HG03378 (cell line): ENCODE measurements around the gene DMD.

Experiments
- ATAC-seq: cut with Tn5 transposase; IDR thresholded peaks from one replicate; pipeline ENCODE4 v1.9.1; 2021; ENCODE audit warnings: mild to moderate bottlenecking, moderate library complexity; ENCODE audit not compliant: unreplicated experiment

Gene DMD

GRCh38 chrX:31215277-31215815 is 1996.0 kb downstream of the DMD start:
- ATAC-seq = no peak

GRCh38 chrX:31213941-31214340 is 1997.4 kb downstream of the DMD start:
- ATAC-seq = no peak

GRCh38 chrX:31212856-31213748 is 1998.2 kb downstream of the DMD start:
- ATAC-seq = no peak

- no peak for ATAC-seq
Observed at GRCh38 chrX:31209005-31209628, 2002.2 kb downstream of the DMD start.

- no peak for ATAC-seq
Observed at GRCh38 chrX:31201503-31201902, 2009.8 kb downstream of the DMD start.

- no peak for ATAC-seq
Observed at GRCh38 chrX:31200430-31200829, 2010.9 kb downstream of the DMD start.

- no peak for ATAC-seq
Observed at GRCh38 chrX:31199840-31200114, 2011.6 kb downstream of the DMD start.

- no peak for ATAC-seq
Observed at GRCh38 chrX:31199056-31199839, 2012.1 kb downstream of the DMD start.

GRCh38 chrX:31190221-31190975 is 2021.0 kb downstream of the DMD start:
- no peak for ATAC-seq

GRCh38 chrX:31186693-31187338 is 2024.5 kb downstream of the DMD start:
- ATAC-seq = no peak

GRCh38 chrX:31185884-31186283 is 2025.5 kb downstream of the DMD start:
- ATAC-seq = no peak

- no peak for ATAC-seq
Observed at GRCh38 chrX:31181377-31182000, 2029.9 kb downstream of the DMD start.

- no peak for ATAC-seq
Observed at GRCh38 chrX:31179203-31179602, 2032.1 kb downstream of the DMD start.

GRCh38 chrX:31178769-31179125 is 2032.6 kb downstream of the DMD start:
- no peak for ATAC-seq

GRCh38 chrX:31178064-31178768 is 2033.1 kb downstream of the DMD start:
- peak; percentile 78 for ATAC-seq

GRCh38 chrX:31170792-31171191 is 2040.6 kb downstream of the DMD start:
- ATAC-seq = no peak

GRCh38 chrX:31168551-31168950 is 2042.8 kb downstream of the DMD start:
- peak; percentile 99 for ATAC-seq

GRCh38 chrX:31166832-31167231 is 2044.5 kb downstream of the DMD start:
- no peak for ATAC-seq

GRCh38 chrX:31166416-31166815 is 2044.9 kb downstream of the DMD start:
- ATAC-seq = no peak
